MCF 10A (cell line): ENCODE measurements around the gene ASTN2. TPM values are rescaled to one million over a fixed set of nuclear protein-coding genes. Genes with fewer than 3 reads are reported as not detected.
A peak's percentile ranks its signal among the peaks of the same experiment; 100 is the strongest.

Source experiments
- BruUV-seq: library from RNA; stranded (reverse); fragments of 400-500 nt; replicated peaks from 2 replicates; lab custom pipeline; 2021; lab: Mats Ljungman, UMichigan
- CTCF ChIA-PET: fragments of 300-600 bp; sonication (Branson Sonifier 250); formaldehyde crosslinking; extraction: SDS; loops from one replicate; lab custom pipeline; 2021; ENCODE audit warnings: antibody characterized with exemption, inconsistent platforms; lab: Yijun Ruan, JAX
- POLR2A ChIA-PET: fragments of 300-600, 350-650 bp; sonication (Branson Sonifier 250); formaldehyde crosslinking; extraction: SDS; loops from one replicate; lab custom pipeline; 2020; ENCODE audit warnings: antibody characterized with exemption, inconsistent platforms; lab: Yijun Ruan, JAX
- DNase-seq: peaks from one replicate; pipeline ENCODE4 v3.0.0-alpha.2; 2018; ENCODE audit not compliant: unreplicated experiment
- H3K27ac Mint-ChIP-seq: one replicate; pipeline ENCODE4 v1.8.0; 2022; ENCODE audit warnings: mild to moderate bottlenecking, low read depth, mixed read lengths; ENCODE audit not compliant: unreplicated experiment
- H3K27me3 Mint-ChIP-seq: one replicate; pipeline ENCODE4 v1.8.0; 2022; ENCODE audit warnings: mixed read lengths; ENCODE audit not compliant: insufficient read depth, unreplicated experiment
- H3K36me3 Mint-ChIP-seq: one replicate; pipeline ENCODE4 v1.8.0; 2022; ENCODE audit warnings: mild to moderate bottlenecking, moderate library complexity, mixed read lengths; ENCODE audit not compliant: insufficient read depth, unreplicated experiment
- H3K4me1 Mint-ChIP-seq: one replicate; pipeline ENCODE4 v1.8.0; 2022; ENCODE audit warnings: mixed read lengths; ENCODE audit not compliant: insufficient read depth, unreplicated experiment
- H3K4me3 Mint-ChIP-seq: one replicate; pipeline ENCODE4 v1.8.0; 2022; ENCODE audit warnings: mild to moderate bottlenecking, moderate library complexity, mixed read lengths; ENCODE audit not compliant: unreplicated experiment
- H3K9me3 Mint-ChIP-seq: one replicate; pipeline ENCODE4 v1.8.0; 2022; ENCODE audit warnings: mixed read lengths; ENCODE audit not compliant: unreplicated experiment
- CTCF ChIP-seq: fragments of 200-600 bp; IDR thresholded peaks from one replicate; pipeline ENCODE4 v1.8.0; 2022; ENCODE audit warnings: antibody characterized with exemption, mild to moderate bottlenecking; ENCODE audit not compliant: unreplicated experiment
- intact Hi-C: fragments of 100-400 bp; cut with micrococcal nuclease; formaldehyde crosslinking; loops from 2 replicates; pipeline ENCODE4 v1.14.1; 2022
- total RNA-seq: library from RNA; stranded (reverse); gene quantifications from 2 replicates; pipeline ENCODE4 v1.2.3, GENCODE V29; 2022

The ASTN2 gene
- total RNA-seq, 1 experiment from 2014 or later = 1.8 TPM

- Mint-ChIP-seq H3K4me3 (no peak overlapping the region), H3K9me3 (no peaks in the 10 kb centered on the region), H3K36me3 (peaks cover 7% of the 10 kb centered on the region), H3K27ac (no peak overlapping the region), H3K4me1 (no peaks in the 10 kb centered on the region), H3K27me3 (no peaks in the 10 kb centered on the region)
- no TSS peak for BruUV-seq
- no peak for DNase-seq
- ChIA-PET CTCF (interaction anchor here (0.9 kb wide), 1 partner anchor 12 kb away, joined by 3 read pairs; no protein-coding TSS in a partner anchor), POLR2A (interaction anchor here (0.9 kb wide), 1 partner anchor 32 kb away, joined by 3 read pairs; no protein-coding TSS in a partner anchor)
- intact Hi-C loops = no loop called here
- no peak for TF ChIP-seq CTCF
Measured at GRCh38 chr9:116941266-116941665, 473.6 kb downstream of the ASTN2 start.

GRCh38 chr9:116940614-116941215 lies 474.1 kb downstream of the ASTN2 start:
- Mint-ChIP-seq H3K27ac (no peak overlapping the region), H3K27me3 (no peaks in the 10 kb centered on the region), H3K4me3 (no peak overlapping the region), H3K9me3 (no peaks in the 10 kb centered on the region), H3K36me3 (peaks cover 7% of the 10 kb centered on the region), H3K4me1 (no peaks in the 10 kb centered on the region)
- TF ChIP-seq CTCF = no peak
- intact Hi-C loops = no loop called here
- BruUV-seq = no TSS peak
- DNase-seq = peak; percentile 17
- CTCF ChIA-PET = interaction anchor here (0.9 kb wide), 1 partner anchor 15 kb away, joined by 4 read pairs; no protein-coding TSS in a partner anchor
- POLR2A ChIA-PET = interaction anchor here (0.9 kb wide), 1 partner anchor 31 kb away, joined by 3 read pairs; no protein-coding TSS in a partner anchor

- DNase-seq = no peak
- Mint-ChIP-seq H3K4me1 (no peaks in the 10 kb centered on the region), H3K27ac (no peak overlapping the region), H3K27me3 (no peaks in the 10 kb centered on the region), H3K4me3 (no peak overlapping the region), H3K9me3 (no peaks in the 10 kb centered on the region), H3K36me3 (peaks cover 7% of the 10 kb centered on the region)
- CTCF ChIA-PET = interaction anchor here (0.6 to 1.3 kb wide), 4 partner anchors 79 to 1680 kb away, joined by 3 to 4 read pairs (median 3); no protein-coding TSS in a partner anchor
- POLR2A ChIA-PET = no interaction called here
- no TSS peak for BruUV-seq
- no peak for TF ChIP-seq CTCF
- intact Hi-C loops = no loop called here
Measured at GRCh38 chr9:116939614-116940013, 475.2 kb downstream of the ASTN2 start.

- Mint-ChIP-seq H3K9me3 (no peaks in the 10 kb centered on the region), H3K27me3 (no peaks in the 10 kb centered on the region), H3K4me3 (no peak overlapping the region), H3K36me3 (peaks cover 7% of the 10 kb centered on the region), H3K27ac (no peak overlapping the region), H3K4me1 (no peaks in the 10 kb centered on the region)
- CTCF ChIA-PET = interaction anchor here (0.6 to 1.3 kb wide), 3 partner anchors 79 to 202 kb away, joined by 3 to 4 read pairs (median 3); no protein-coding TSS in a partner anchor
- BruUV-seq = no TSS peak
- POLR2A ChIA-PET = no interaction called here
- no peak for TF ChIP-seq CTCF
- DNase-seq = no peak
- intact Hi-C loops = no loop called here
Measured at GRCh38 chr9:116939161-116939560, 475.7 kb downstream of the ASTN2 start.
